ENCODE data around the gene CDC14B. TPM values are rescaled to one million over a fixed set of nuclear protein-coding genes. Genes with fewer than 3 reads are reported as not detected.
A peak's percentile ranks its signal among the peaks of the same experiment; 100 is the strongest.

The CDC14B gene
- total RNA-seq, 1 donor from 2014 or later, result 18.6 TPM

GRCh38 chr9:96555567-96556386 lies 63.9 kb downstream of the CDC14B start:
- Mint-ChIP-seq H3K27me3 (ENCODE audit: unreplicated experiment) (no peaks in the 10 kb centered on the region), H3K9me3 (ENCODE audit: unreplicated experiment) (no peaks in the 10 kb centered on the region), H3K4me1 (ENCODE audit: unreplicated experiment) (peaks cover 50% of the 10 kb centered on the region), H3K36me3 (ENCODE audit: unreplicated experiment) (peaks cover 15% of the 10 kb centered on the region), H3K4me3 (ENCODE audit: unreplicated experiment) (no peak overlapping the region), H3K27ac (ENCODE audit: unreplicated experiment) (peak overlapping the region; percentile 86)
- TF ChIP-seq CTCF (IDR thresholded peaks at IDR 0.05), result no peak
- DNase-seq (ENCODE audit: extremely low spot score, unreplicated experiment), result no peak

GRCh38 chr9:96554801-96555566 lies 64.7 kb downstream of the CDC14B start:
- no peak for TF ChIP-seq CTCF (IDR thresholded peaks at IDR 0.05)
- no peak for DNase-seq (ENCODE audit: extremely low spot score, unreplicated experiment)
- Mint-ChIP-seq H3K4me3 (ENCODE audit: unreplicated experiment) (no peak overlapping the region), H3K27me3 (ENCODE audit: unreplicated experiment) (no peaks in the 10 kb centered on the region), H3K9me3 (ENCODE audit: unreplicated experiment) (no peaks in the 10 kb centered on the region), H3K4me1 (ENCODE audit: unreplicated experiment) (peaks cover 50% of the 10 kb centered on the region), H3K27ac (ENCODE audit: unreplicated experiment) (peak overlapping the region; percentile 86), H3K36me3 (ENCODE audit: unreplicated experiment) (peaks cover 10% of the 10 kb centered on the region)

GRCh38 chr9:96554326-96554725 lies 65.3 kb downstream of the CDC14B start:
- H3K36me3 Mint-ChIP-seq (ENCODE audit: unreplicated experiment), result peaks cover 9% of the 10 kb centered on the region
- H3K27me3 Mint-ChIP-seq (ENCODE audit: unreplicated experiment), result no peaks in the 10 kb centered on the region
- DNase-seq (ENCODE audit: extremely low spot score, unreplicated experiment), result no peak
- no peak for TF ChIP-seq CTCF (IDR thresholded peaks at IDR 0.05)
- H3K4me3 Mint-ChIP-seq (ENCODE audit: unreplicated experiment), result no peak overlapping the region
- peaks cover 50% of the 10 kb centered on the region for H3K4me1 Mint-ChIP-seq (ENCODE audit: unreplicated experiment)
- H3K27ac Mint-ChIP-seq (ENCODE audit: unreplicated experiment), result peak overlapping the region; percentile 86
- no peaks in the 10 kb centered on the region for H3K9me3 Mint-ChIP-seq (ENCODE audit: unreplicated experiment)

GRCh38 chr9:96553070-96553469 lies 66.6 kb downstream of the CDC14B start:
- no peak for TF ChIP-seq CTCF (IDR thresholded peaks at IDR 0.05)
- Mint-ChIP-seq H3K27me3 (ENCODE audit: unreplicated experiment) (no peaks in the 10 kb centered on the region), H3K36me3 (ENCODE audit: unreplicated experiment) (peaks cover 9% of the 10 kb centered on the region), H3K4me3 (ENCODE audit: unreplicated experiment) (no peak overlapping the region), H3K4me1 (ENCODE audit: unreplicated experiment) (peaks cover 50% of the 10 kb centered on the region), H3K9me3 (ENCODE audit: unreplicated experiment) (no peaks in the 10 kb centered on the region), H3K27ac (ENCODE audit: unreplicated experiment) (peak overlapping the region; percentile 86)
- no peak for DNase-seq (ENCODE audit: extremely low spot score, unreplicated experiment)

DNA sequence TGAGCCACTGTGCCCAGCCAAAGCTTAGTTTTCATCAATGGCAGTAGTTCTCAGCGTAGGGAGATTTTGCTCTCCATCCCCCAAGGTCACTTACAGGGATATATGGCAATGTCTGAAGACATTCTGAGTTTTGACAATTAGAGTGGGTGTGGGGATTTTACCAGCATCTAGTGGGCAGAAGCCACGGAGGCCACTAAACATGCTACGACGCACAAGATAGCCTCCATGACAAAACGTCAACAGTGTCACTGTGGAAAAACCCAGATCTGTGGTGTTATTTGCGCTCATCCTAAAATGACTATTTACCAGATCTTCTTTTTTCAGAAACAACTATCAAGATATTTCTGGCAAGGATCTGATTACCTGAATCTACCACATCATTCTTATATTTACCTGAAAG lies 68.2 kb downstream of the CDC14B start:
- no peak overlapping the region for H3K4me3 Mint-ChIP-seq (ENCODE audit: unreplicated experiment)
- H3K27me3 Mint-ChIP-seq (ENCODE audit: unreplicated experiment), result no peaks in the 10 kb centered on the region
- H3K27ac Mint-ChIP-seq (ENCODE audit: unreplicated experiment), result no peak overlapping the region
- H3K4me1 Mint-ChIP-seq (ENCODE audit: unreplicated experiment), result peaks cover 41% of the 10 kb centered on the region
- TF ChIP-seq CTCF (IDR thresholded peaks at IDR 0.05), result no peak
- no peak for DNase-seq (ENCODE audit: extremely low spot score, unreplicated experiment)
- H3K9me3 Mint-ChIP-seq (ENCODE audit: unreplicated experiment), result no peaks in the 10 kb centered on the region
- peaks cover 9% of the 10 kb centered on the region for H3K36me3 Mint-ChIP-seq (ENCODE audit: unreplicated experiment)

All from osteocyte (in vitro differentiated cells).